ENCODE measurements around the gene CELF5. TPM values are rescaled to one million over a fixed set of nuclear protein-coding genes. Genes with fewer than 3 reads are reported as not detected.

CELF5 gene
- total RNA-seq, 1 donor from 2014 or later: 2.3 TPM

- Mint-ChIP-seq H3K27me3 (ENCODE audit: low read depth) (peaks cover 49% of the 10 kb centered on the region), H3K4me1 (no peaks in the 10 kb centered on the region), H3K9me3 (peaks cover 10% of the 10 kb centered on the region), H3K36me3 (ENCODE audit: low read depth) (no peaks in the 10 kb centered on the region), H3K4me3 (no peak overlapping the region), H3K27ac (ENCODE audit: unreplicated experiment) (no peak overlapping the region)
- DNase-seq (ENCODE audit: low read depth, low spot score): no peak
- TF ChIP-seq, protein P1, sequence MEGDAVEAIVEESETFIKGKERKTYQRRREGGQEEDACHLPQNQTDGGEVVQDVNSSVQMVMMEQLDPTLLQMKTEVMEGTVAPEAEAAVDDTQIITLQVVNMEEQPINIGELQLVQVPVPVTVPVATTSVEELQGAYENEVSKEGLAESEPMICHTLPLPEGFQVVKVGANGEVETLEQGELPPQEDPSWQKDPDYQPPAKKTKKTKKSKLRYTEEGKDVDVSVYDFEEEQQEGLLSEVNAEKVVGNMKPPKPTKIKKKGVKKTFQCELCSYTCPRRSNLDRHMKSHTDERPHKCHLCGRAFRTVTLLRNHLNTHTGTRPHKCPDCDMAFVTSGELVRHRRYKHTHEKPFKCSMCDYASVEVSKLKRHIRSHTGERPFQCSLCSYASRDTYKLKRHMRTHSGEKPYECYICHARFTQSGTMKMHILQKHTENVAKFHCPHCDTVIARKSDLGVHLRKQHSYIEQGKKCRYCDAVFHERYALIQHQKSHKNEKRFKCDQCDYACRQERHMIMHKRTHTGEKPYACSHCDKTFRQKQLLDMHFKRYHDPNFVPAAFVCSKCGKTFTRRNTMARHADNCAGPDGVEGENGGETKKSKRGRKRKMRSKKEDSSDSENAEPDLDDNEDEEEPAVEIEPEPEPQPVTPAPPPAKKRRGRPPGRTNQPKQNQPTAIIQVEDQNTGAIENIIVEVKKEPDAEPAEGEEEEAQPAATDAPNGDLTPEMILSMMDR (conservative IDR thresholded peaks at IDR 0.05): no peak
These were observed 28.2 kb downstream of the CELF5 start for GRCh38 chr19:3252650-3253049.

GRCh38 chr19:3253270-3253669, 28.8 kb downstream of the CELF5 start:
- Mint-ChIP-seq H3K4me3 (no peak overlapping the region), H3K9me3 (peaks cover 10% of the 10 kb centered on the region), H3K27me3 (ENCODE audit: low read depth) (peaks cover 48% of the 10 kb centered on the region), H3K4me1 (no peaks in the 10 kb centered on the region), H3K27ac (ENCODE audit: unreplicated experiment) (no peak overlapping the region), H3K36me3 (ENCODE audit: low read depth) (no peaks in the 10 kb centered on the region)
- TF ChIP-seq, protein P1 (conservative IDR thresholded peaks at IDR 0.05): no peak
- DNase-seq (ENCODE audit: low read depth, low spot score): no peak

DNA sequence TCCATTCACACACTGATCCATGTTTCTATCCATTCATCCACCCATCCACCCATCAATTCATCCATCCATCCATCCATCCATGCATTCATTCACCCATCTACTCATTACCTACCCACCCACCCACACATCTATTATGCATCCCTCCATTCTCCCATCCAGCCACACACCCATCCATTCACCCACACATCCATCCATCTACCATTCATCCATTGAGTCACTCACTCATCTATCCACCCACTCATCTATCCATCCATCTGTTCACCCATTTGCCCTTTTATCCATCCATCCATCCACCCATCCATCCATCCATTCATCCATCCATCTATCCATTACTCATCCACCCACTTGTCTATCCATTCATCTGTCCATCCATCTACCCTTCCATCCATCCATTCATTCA, 30.1 kb downstream of the CELF5 start:
- Mint-ChIP-seq H3K4me1 (no peaks in the 10 kb centered on the region), H3K27ac (ENCODE audit: unreplicated experiment) (no peak overlapping the region), H3K4me3 (no peak overlapping the region), H3K36me3 (ENCODE audit: low read depth) (no peaks in the 10 kb centered on the region), H3K9me3 (peaks cover 10% of the 10 kb centered on the region), H3K27me3 (ENCODE audit: low read depth) (peaks cover 45% of the 10 kb centered on the region)
- DNase-seq (ENCODE audit: low read depth, low spot score): no peak
- TF ChIP-seq, protein P1 (conservative IDR thresholded peaks at IDR 0.05): no peak

GRCh38 chr19:3257071-3257470, 32.6 kb downstream of the CELF5 start:
- no peaks in the 10 kb centered on the region for H3K36me3 Mint-ChIP-seq (ENCODE audit: low read depth)
- H3K27ac Mint-ChIP-seq (ENCODE audit: unreplicated experiment): peak overlapping the region; percentile 12
- no peak for DNase-seq (ENCODE audit: low read depth, low spot score)
- peaks cover 7% of the 10 kb centered on the region for H3K9me3 Mint-ChIP-seq
- TF ChIP-seq, protein P1 (conservative IDR thresholded peaks at IDR 0.05): no peak
- H3K4me1 Mint-ChIP-seq: no peaks in the 10 kb centered on the region
- peaks cover 41% of the 10 kb centered on the region for H3K27me3 Mint-ChIP-seq (ENCODE audit: low read depth)
- H3K4me3 Mint-ChIP-seq: no peak overlapping the region

DNA sequence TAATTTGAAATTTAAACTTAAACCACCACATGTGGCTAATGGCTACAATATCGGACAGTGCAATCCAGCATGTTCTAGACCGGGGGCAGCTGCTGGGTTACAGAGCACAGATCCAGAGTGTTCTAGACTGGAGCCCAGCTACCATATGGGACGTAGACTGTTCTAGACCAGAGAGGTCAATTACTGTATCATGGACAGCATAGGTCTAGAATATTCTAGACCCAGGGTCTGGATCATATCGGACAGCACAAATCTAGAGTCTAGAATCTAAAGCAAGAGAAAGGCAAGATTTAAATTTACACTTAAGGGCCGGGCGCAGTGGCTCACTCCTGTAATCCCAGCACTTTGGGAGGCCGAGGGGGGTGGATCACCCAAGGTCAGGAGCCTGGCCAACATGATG, 37.9 kb downstream of the CELF5 start:
- no peak overlapping the region for H3K4me3 Mint-ChIP-seq
- H3K27ac Mint-ChIP-seq (ENCODE audit: unreplicated experiment): no peak overlapping the region
- peaks cover 23% of the 10 kb centered on the region for H3K27me3 Mint-ChIP-seq (ENCODE audit: low read depth)
- TF ChIP-seq, protein P1 (conservative IDR thresholded peaks at IDR 0.05): no peak
- no peaks in the 10 kb centered on the region for H3K9me3 Mint-ChIP-seq
- H3K36me3 Mint-ChIP-seq (ENCODE audit: low read depth): no peaks in the 10 kb centered on the region
- DNase-seq (ENCODE audit: low read depth, low spot score): no peak
- no peaks in the 10 kb centered on the region for H3K4me1 Mint-ChIP-seq

DNA sequence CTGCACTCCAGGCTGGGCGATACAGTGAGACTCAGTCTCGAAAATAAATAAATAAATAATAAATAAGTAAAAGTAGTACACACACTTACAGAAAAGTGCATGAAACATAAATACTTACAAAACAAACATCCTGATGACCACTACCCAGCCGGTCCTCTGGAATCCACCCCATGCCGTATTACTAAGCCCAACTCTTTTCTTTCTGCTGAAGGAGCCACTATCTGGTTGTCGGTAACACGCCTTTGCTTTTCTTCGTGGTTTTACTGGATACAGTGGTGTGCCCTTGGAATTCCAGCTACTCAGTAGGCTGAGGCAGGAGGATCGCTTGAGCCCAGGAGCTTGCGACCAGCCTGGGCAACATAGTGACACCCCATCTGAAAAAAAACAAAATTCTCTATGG, 39.4 kb downstream of the CELF5 start:
- TF ChIP-seq, protein P1 (conservative IDR thresholded peaks at IDR 0.05): no peak
- Mint-ChIP-seq H3K4me1 (no peaks in the 10 kb centered on the region), H3K9me3 (no peaks in the 10 kb centered on the region), H3K27ac (ENCODE audit: unreplicated experiment) (no peak overlapping the region), H3K4me3 (no peak overlapping the region), H3K27me3 (ENCODE audit: low read depth) (peaks cover 33% of the 10 kb centered on the region), H3K36me3 (ENCODE audit: low read depth) (no peaks in the 10 kb centered on the region)
- no peak for DNase-seq (ENCODE audit: low read depth, low spot score)
